ENCODE data around the gene TLE6.

The TLE6 gene

GRCh38 chr19:3041327-3041726, 64.0 kb downstream of the TLE6 start:
- Histone ChIP-seq H4K20me1 (no peaks in the 10 kb centered on the region; a peak in 1 of 22 replicates), H3K36me3 (no peaks in the 10 kb centered on the region), H3K27me3 (peaks cover 0 to 16% (median 0%) of the 10 kb centered on the region in 11 experiments; a peak in 4 of 22 replicates), H3K9me3 (replicated peaks in 1 of 11) (no peaks in the 10 kb centered on the region), H3K27ac (peak overlapping the region in 9 of 11 experiments; percentile 55 to 80 (median 69); a peak in 16 of 22 replicates), H3K4me3 (no peak overlapping the region; a peak in 1 of 20 replicates), H3K4me2 (peak overlapping the region in 9 of 11 experiments; percentile 72 to 82 (median 76); a peak in 19 of 22 replicates), H3K9ac (peak overlapping the region in 10 of 11 experiments; percentile 46 to 75 (median 68); a peak in 14 of 22 replicates), H3K4me1 (peaks cover 12 to 72% (median 50%) of the 10 kb centered on the region in 10 experiments)
- no peak for TF ChIP-seq Cebpa-rat (IDR thresholded peaks at IDR 0.05)

DNA sequence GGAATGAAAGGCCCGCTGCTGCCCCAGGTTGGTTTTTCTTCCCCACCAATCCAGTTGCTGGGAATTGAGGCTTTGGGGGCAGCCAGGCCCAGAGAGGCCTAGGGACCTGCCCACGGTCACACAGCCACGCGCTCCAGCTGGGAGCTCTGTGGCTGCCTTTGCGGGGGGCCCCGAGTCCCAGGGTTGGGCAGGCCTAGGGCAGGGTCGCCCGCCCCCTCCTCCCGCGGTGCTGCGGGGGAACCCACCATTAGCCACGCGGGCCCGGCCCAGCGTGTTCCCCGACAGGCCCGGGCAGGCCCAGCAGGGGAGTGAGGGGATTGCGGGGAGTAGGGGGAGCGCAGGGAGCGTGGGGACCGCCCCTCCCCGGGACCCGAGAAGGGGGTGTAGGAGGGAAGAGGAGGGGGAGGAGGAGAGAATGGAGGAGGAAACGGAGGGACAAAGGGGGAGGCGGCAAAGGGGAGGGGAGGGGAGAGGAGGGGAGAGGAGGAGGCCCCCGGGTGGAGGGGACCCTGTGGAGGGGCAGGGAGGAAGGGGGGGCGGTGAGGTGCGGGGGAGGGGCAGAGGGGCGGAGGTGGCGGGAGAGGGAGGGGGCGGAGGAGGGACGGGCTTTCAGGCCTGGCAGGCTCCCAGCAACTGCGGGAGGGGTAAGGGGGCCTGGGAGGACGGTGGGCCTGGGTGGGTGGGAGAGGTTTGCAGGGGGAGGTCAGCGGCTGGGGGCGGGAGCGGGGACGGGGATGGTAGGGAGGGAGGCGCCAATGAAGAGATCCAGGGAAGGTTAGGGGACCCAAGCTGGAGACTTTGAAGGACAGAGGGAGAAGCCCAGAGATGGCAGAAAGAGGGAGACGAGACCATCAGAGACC, 64.6 kb downstream of the TLE6 start:
- no peaks in the 10 kb centered on the region; a peak in 1 of 22 replicates for H4K20me1 ChIP-seq
- H3K27ac ChIP-seq: peak overlapping the region in 10 of 11 experiments; percentile 50 to 80 (median 69); a peak in 20 of 22 replicates
- TF ChIP-seq Cebpa-rat (IDR thresholded peaks at IDR 0.05): no peak
- peak overlapping the region in 1 of 10 experiments; percentile 5; a peak in 1 of 20 replicates for H3K4me3 ChIP-seq
- no peaks in the 10 kb centered on the region for H3K36me3 ChIP-seq
- H3K4me2 ChIP-seq: peak overlapping the region; percentile 35 to 82 (median 75); a peak in 20 of 22 replicates
- H3K9me3 ChIP-seq (replicated peaks in 1 of 11): no peaks in the 10 kb centered on the region
- H3K4me1 ChIP-seq: peaks cover 12 to 66% (median 44%) of the 10 kb centered on the region in 10 experiments
- peaks cover 0 to 16% (median 0%) of the 10 kb centered on the region in 11 experiments; a peak in 4 of 22 replicates for H3K27me3 ChIP-seq
- peak overlapping the region in 10 of 11 experiments; percentile 46 to 75 (median 68); a peak in 18 of 22 replicates for H3K9ac ChIP-seq

DNA sequence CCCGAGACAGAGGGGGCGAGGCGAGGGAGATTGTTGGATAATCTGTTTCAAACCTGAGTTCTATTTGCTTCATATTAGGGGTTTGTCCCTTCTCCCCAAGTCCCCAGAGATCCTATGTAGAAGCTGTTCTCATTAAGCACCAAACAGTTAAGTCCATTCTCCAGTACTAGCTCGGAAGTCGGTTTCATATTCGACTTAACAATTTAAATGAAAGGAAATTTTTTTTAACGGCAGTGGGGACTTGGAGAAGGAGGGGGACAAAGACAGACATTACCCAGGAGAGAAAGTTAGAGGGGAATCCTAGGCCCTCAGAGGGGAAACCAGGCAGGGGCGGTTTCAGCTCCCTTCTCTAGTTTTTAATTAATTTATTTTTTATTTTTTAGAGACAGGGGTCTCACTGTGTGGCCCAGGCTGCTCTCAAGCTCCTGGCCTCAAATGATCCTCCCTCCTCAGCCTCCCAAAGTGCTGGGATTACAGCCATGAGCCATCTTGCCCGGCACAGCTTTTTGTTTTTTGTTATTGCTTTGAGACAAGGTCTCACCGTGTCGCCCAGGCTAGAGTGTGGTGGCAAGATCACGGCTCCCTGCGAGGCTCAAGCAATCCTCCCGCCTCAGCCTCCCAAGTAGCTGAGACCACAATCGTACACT, 65.4 kb downstream of the TLE6 start:
- peak overlapping the region in 10 of 11 experiments; percentile 8 to 72 (median 52); a peak in 18 of 22 replicates for H3K9ac ChIP-seq
- no peak for TF ChIP-seq Cebpa-rat (IDR thresholded peaks at IDR 0.05)
- H3K4me1 ChIP-seq: peaks cover 12 to 72% (median 48%) of the 10 kb centered on the region in 10 experiments
- H3K9me3 ChIP-seq (replicated peaks in 1 of 11): no peaks in the 10 kb centered on the region
- H4K20me1 ChIP-seq: no peaks in the 10 kb centered on the region; a peak in 1 of 22 replicates
- H3K4me3 ChIP-seq: 0 out of 20 replicates have a peak overlapping the region, but pooled peaks of 1 of the 10 experiments have one; percentile 5
- peak overlapping the region; percentile 26 to 81 (median 60); a peak in 20 of 22 replicates for H3K4me2 ChIP-seq
- H3K27ac ChIP-seq: peak overlapping the region in 7 of 11 experiments; percentile 11 to 66 (median 54); a peak in 12 of 22 replicates
- no peaks in the 10 kb centered on the region for H3K36me3 ChIP-seq
- peaks cover 0 to 16% (median 0%) of the 10 kb centered on the region in 11 experiments; a peak in 4 of 22 replicates for H3K27me3 ChIP-seq

Data from BLaER1 treated with 17β-estradiol and CSF1 and Interleukin-3, amounts not matched to agents 10 nM and 100 nM (cell line).